Subcutaneous abdominal adipose tissue (tissue), 5 donors: ENCODE results near the gene FLAD1.

ENCODE experiments used
- H3K27ac ChIP-seq: one replicate; pipeline ENCODE4 v1.7.0; 2013; ENCODE audit warnings: low read depth, mild to moderate bottlenecking, inconsistent platforms, low read length, moderate library complexity
- H3K27me3 ChIP-seq, 5 donors: one replicate each; pipeline ENCODE4 v1.7.0; 2013; ENCODE audit warnings: low read length in 5 of 5, inconsistent platforms in 1 of 5; ENCODE audit not compliant: control insufficient read depth in 5 of 5, insufficient read depth in 4 of 5
- H3K36me3 ChIP-seq, 5 donors: one replicate each; pipeline ENCODE4 v1.7.0; 2013; ENCODE audit warnings: low read length in 5 of 5; ENCODE audit not compliant: control insufficient read depth in 5 of 5, insufficient read depth in 5 of 5
- H3K4me1 ChIP-seq, 5 donors: one replicate each; pipeline ENCODE4 v1.7.0; 2013; ENCODE audit warnings: low read length in 5 of 5, mild to moderate bottlenecking in 3 of 5, moderate library complexity in 1 of 5; ENCODE audit not compliant: control insufficient read depth in 5 of 5, insufficient read depth in 5 of 5
- H3K4me3 ChIP-seq, 5 donors: one replicate each; pipeline ENCODE4 v1.7.0; 2013; ENCODE audit warnings: low read length in 5 of 5, low read depth in 1 of 5
- H3K9ac ChIP-seq, 5 donors: one replicate each; pipeline ENCODE4 v1.7.0; 2013; ENCODE audit warnings: low read length in 5 of 5, mild to moderate bottlenecking in 4 of 5, moderate library complexity in 3 of 5
- H3K9me3 ChIP-seq, 5 donors: one replicate each; pipeline ENCODE4 v1.7.0; 2013; ENCODE audit warnings: low read length in 5 of 5; ENCODE audit not compliant: control insufficient read depth in 5 of 5
- donor health status: healthy.
- donor health status: healthy.
- donor health status: healthy.
- donor health status: healthy.
- donor health status: healthy.

The FLAD1 gene

DNA sequence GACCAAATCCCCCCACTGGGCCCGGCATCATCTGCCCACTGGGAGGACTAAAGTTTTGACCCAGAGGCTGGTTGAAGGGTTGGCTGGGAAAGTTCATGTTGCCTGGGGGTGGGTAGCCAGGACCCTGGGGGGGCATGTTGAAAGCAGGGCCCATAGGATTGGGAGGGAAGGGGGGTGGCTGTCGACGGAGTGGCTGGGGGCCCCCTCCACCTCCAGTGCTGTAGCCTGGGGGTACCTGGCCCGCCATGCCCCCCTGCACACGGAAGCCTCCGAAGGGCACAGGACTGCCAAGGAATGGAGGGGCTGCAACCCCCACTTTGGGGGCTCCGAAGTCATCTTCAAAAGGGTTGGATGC, 23.7 kb upstream of the FLAD1 start:
- Histone ChIP-seq H3K4me1 (peaks cover 20 to 63% (median 54%) of the 10 kb centered on the region in 5 donors), H3K9me3 (no peaks in the 10 kb centered on the region), H3K36me3 (peaks cover 0 to 35% (median 30%) of the 10 kb centered on the region in 5 donors), H3K27ac (no peak overlapping the region), H3K27me3 (no peaks in the 10 kb centered on the region), H3K4me3 (no peak overlapping the region), H3K9ac (no peak overlapping the region)

DNA sequence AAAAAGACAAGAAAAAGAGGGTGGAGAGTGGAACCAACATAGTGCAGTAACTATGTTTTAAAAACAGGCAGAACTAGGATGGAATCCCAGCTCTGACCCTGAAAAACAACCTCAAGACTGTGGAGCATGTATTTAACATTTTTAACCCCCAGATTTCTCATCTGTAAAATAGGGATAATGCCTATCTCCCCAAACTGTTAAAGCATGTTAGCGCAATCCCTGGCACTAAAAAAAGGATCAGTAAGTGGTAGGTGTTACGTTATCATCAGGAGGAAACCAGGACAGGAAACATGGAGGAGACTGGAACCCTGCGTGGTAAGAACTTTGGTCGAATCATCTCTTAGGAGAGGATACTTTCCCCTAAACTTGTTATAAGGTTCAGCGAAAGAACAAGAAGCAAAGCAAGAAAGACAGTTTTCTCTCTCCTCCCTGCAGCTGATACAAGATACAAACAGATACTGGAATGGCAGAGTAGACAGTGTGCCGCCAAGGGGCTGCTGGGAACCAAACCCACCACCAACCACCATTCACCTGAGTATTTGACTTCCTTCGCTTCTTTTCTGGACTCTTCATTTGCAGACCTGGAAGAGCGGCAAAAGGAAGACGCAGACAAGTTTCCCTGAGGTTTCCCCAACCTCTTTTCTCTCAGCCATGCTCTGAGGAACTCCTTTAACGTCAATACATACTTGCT, 22.6 kb upstream of the FLAD1 start:
- no peaks in the 10 kb centered on the region for H3K9me3 ChIP-seq
- H3K4me1 ChIP-seq, result peaks cover 16 to 51% (median 42%) of the 10 kb centered on the region in 5 donors
- peaks cover 0 to 47% (median 40%) of the 10 kb centered on the region in 5 donors for H3K36me3 ChIP-seq
- H3K9ac ChIP-seq, result peak overlapping the region; percentile 71 to 89 (median 80)
- H3K27me3 ChIP-seq, result no peaks in the 10 kb centered on the region
- H3K27ac ChIP-seq, result peak overlapping the region; percentile 95
- peak overlapping the region; percentile 80 to 91 (median 85) for H3K4me3 ChIP-seq

DNA sequence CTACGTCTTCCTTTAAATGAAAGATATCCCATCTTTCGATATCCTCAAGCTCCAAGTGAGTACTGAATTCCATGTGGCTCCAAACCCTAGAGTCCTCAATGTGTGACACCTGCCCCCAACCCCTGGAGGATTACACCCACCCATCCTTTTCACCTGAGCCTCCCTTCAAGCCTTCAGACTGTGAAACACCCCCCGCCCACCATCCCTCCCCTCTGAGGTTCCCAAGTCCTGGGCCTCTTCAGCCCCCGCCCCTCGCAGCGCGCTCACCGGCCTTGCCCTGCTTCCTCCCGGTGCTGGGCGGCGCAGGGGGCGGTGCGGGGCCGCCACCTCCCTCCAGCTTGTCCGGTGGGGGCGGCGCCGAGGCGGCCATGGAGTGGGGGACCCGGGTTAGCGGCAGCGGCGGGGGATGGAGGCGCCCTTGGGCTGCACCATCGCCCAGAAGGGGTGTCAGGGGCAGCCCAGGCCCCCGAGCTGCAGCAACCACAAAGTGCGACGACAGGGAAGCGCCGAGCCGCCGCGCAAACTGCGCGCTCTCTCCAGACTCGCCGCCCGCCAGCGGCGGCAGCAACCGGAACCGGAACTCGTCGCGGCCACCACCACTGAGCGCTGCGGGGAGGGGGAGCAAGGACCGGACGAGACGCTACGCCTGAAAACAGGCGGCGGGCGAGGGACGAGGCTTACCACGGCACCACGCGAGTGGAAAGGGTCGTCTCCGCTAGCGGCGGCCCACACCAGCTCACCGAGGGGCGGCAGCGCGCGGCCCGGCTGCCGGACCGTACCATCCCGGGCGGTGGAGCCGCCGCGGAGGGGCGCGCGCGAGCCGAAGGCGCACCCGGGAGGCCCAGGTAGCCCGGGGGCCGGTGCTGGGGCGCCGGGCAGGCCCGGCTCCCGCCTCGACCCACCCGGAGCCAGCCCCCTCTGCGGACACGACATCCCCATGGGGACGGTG, 21.7 kb upstream of the FLAD1 start, which contains the start of gene PYGO2:
Gene PYGO2 (minus strand): TSS at position 576 of the 949 bp plus-strand sequence. CDS start 206 bp downstream, at position 370.
- peak within 1 kb of the TSS; percentile 72 to 89 (median 83) for H3K9ac ChIP-seq
- H3K4me1 ChIP-seq, result peaks cover 16 to 43% (median 36%) of the 10 kb centered on the region in 5 donors
- H3K27me3 ChIP-seq, result no peaks in the 10 kb centered on the region
- H3K4me3 ChIP-seq, result peak within 1 kb of the TSS; percentile 80 to 91 (median 85)
- H3K27ac ChIP-seq, result peak within 1 kb of the TSS; percentile 95
- no peaks in the 10 kb centered on the region for H3K9me3 ChIP-seq
- H3K36me3 ChIP-seq, result peaks cover 0 to 56% (median 48%) of the 10 kb centered on the region in 5 donors

DNA sequence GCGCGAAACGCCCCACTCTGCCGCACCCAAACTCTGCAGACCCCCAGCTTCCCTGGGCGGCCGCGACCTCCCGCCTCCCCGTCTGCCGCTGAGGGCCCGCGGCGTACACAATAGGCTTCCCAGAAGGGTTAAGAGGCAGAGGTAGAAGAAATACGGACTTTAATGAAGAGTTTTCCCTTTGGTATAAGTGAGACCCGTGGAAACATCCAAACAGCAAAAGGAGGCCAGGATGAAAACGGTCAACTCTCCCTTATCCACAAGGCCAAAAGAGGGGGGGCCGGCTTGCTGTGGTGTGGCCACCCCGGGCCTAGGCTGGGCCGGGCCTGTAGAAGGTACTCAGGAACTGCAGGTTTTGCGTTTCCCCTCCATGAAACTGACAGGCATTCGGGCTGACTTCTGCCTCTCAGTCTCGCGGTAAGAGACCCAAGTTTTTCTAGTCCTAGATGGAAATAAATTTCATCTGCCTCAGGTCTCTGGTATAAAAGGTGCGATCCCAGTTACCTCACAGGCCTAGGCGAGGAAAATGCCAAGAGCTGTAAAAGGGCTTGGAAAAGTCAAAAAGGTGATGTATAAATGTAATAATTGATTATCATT, 20.9 kb upstream of the FLAD1 start:
- H3K36me3 ChIP-seq, result peaks cover 0 to 64% (median 56%) of the 10 kb centered on the region in 5 donors
- peaks cover 8 to 41% (median 31%) of the 10 kb centered on the region in 5 donors for H3K4me1 ChIP-seq
- H3K4me3 ChIP-seq, result peak overlapping the region; percentile 45 to 91 (median 85)
- no peaks in the 10 kb centered on the region for H3K27me3 ChIP-seq
- peak overlapping the region; percentile 95 for H3K27ac ChIP-seq
- peak overlapping the region; percentile 72 to 89 (median 83) for H3K9ac ChIP-seq
- H3K9me3 ChIP-seq, result no peaks in the 10 kb centered on the region

DNA sequence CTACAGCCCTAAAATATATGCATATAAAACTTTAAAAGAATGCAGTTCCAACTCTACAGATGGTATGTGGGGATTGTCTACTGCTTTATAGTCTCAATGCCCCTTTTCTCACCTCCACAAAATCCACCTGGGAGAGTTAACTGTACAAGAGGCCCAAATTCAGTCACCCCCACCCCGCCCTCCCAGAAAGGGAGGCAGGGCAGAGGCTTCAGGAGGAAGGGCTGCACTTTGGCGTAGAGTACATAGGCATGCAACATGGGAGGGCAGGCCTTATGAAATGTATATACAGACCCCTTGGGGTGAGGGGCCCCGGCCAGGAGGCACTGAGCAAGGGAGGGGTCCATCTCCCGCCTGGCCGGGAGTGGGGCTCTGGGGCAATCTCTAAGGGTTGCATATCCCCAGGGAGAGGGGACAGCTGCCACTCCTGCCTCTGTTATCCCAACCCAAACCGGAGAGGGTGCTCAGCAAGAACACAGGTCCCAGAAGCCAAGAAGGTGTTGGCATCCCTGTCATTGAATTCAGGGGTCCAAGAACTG, 20.3 kb upstream of the FLAD1 start:
- Histone ChIP-seq H3K9me3 (no peaks in the 10 kb centered on the region), H3K27me3 (no peaks in the 10 kb centered on the region), H3K4me3 (peak overlapping the region in 2 of 5 donors; percentile 80 to 91), H3K4me1 (peaks cover 9 to 43% (median 29%) of the 10 kb centered on the region in 5 donors), H3K36me3 (peaks cover 0 to 69% (median 62%) of the 10 kb centered on the region in 5 donors), H3K9ac (peak overlapping the region in 4 of 5 donors; percentile 47 to 89 (median 84)), H3K27ac (peak overlapping the region; percentile 95)

DNA sequence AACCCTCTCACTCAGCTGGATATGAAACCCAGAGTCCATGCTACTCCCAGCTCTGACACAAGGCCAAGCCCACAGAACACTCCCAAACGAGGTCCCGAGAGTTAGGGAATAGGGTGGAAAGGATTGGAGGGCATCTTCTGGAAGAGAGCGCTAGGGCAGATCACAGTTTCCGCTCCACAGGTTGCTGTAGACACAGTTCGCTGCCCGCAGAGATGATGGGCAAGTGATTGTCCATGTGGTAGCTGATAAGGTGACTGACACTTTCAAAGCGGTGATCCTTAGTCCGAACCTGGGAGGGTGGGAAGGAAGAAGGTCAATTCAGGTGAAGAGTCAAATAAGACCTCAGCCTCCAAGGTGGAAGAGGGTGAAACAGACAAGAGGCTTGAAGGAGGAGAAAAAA, 19.5 kb upstream of the FLAD1 start:
- Histone ChIP-seq H3K4me1 (peaks cover 9 to 51% (median 33%) of the 10 kb centered on the region in 5 donors), H3K4me3 (no peak overlapping the region), H3K9me3 (no peaks in the 10 kb centered on the region), H3K27ac (peak overlapping the region; percentile 95), H3K27me3 (no peaks in the 10 kb centered on the region), H3K36me3 (peaks cover 0 to 70% (median 65%) of the 10 kb centered on the region in 5 donors), H3K9ac (peak overlapping the region in 1 of 5 donors; percentile 34)

DNA sequence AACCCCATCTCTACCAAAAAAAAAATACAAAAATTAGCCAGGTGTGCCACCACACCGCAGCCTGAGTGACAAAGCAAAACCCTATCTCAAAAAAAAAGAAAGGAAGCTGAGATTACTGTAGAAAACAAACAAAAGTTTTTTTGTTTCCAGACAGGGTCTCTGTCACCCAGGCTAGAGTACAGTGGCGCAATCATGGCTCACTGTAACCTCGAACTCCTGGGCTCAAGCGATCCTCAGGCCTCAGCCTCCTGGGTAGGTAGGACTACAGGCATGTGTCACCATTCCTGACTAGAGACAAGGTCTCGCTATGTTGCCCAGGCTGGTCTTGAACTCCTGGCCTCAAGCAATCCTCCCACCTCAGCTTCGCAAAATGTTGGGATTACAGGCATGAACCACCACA, 18.8 kb upstream of the FLAD1 start:
- no peak overlapping the region for H3K27ac ChIP-seq
- H3K27me3 ChIP-seq, result no peaks in the 10 kb centered on the region
- H3K9ac ChIP-seq, result no peak overlapping the region
- H3K9me3 ChIP-seq, result no peaks in the 10 kb centered on the region
- H3K36me3 ChIP-seq, result peaks cover 0 to 68% (median 63%) of the 10 kb centered on the region in 5 donors
- H3K4me3 ChIP-seq, result no peak overlapping the region
- H3K4me1 ChIP-seq, result peaks cover 11 to 55% (median 41%) of the 10 kb centered on the region in 5 donors

DNA sequence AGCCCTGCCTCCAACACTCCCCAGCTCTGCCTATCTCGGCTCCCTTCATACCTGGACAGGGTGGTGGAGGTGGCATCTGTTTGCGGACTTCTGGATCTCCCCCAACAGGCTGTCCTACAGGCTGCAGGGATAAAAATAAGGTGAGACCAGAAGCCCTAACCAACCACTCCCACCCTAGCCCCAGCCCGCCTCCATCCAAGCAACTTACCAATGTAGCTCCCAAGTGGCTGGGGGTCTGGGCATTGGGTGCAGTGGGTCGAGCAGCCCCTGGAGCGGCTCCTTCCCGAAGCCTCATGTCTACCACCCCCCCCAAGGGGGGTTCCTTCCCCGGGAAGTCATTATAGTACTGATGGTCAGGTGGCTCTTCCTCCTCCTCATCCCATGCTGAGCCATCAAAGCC, 17.0 kb upstream of the FLAD1 start:
- Histone ChIP-seq H3K4me3 (no peak overlapping the region), H3K27ac (peak overlapping the region; percentile 97), H3K36me3 (peaks cover 0 to 63% (median 58%) of the 10 kb centered on the region in 5 donors), H3K27me3 (no peaks in the 10 kb centered on the region), H3K9me3 (no peaks in the 10 kb centered on the region), H3K9ac (peak overlapping the region in 1 of 5 donors; percentile 16), H3K4me1 (peaks cover 6 to 63% (median 48%) of the 10 kb centered on the region in 5 donors)

DNA sequence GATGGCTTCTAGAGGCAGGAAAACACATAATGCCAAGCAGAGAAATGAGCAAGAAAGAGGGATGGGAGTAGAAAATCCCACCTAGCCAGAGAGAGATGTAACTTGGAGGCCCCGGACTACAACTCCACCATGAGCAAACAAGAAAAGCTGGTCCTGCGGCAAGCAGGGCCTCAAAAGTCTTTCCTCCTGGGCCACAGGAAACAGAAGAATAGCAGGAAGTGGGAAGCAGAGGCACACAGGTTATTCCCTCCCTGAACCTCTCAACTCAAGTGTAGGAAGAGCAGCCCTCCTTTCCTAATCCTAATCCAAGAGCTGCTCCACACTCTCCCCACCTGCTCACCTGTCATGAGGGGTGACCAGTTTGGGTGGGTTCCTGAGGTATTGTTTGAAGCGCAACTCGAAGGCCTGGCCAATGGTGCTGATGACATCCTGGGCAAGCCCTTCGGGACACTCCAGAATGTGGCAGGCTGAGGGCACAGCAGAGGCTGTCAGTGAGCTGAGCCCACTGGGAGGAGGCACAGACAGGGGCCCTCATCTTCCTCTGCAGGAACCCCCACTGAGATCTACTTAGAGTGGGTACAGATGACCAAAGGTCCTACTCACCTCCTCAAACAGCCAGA, 15.7 kb upstream of the FLAD1 start:
- peak overlapping the region in 3 of 5 donors; percentile 2 to 44 (median 2) for H3K9ac ChIP-seq
- H3K36me3 ChIP-seq, result peaks cover 0 to 63% (median 58%) of the 10 kb centered on the region in 5 donors
- H3K4me1 ChIP-seq, result peaks cover 16 to 70% (median 55%) of the 10 kb centered on the region in 5 donors
- H3K4me3 ChIP-seq, result peak overlapping the region in 3 of 5 donors; percentile 4 to 14 (median 5)
- no peaks in the 10 kb centered on the region for H3K27me3 ChIP-seq
- H3K27ac ChIP-seq, result peak overlapping the region; percentile 97
- H3K9me3 ChIP-seq, result no peaks in the 10 kb centered on the region
